H4 (cell line): Measurements from ENCODE around the gene HM13. TPM values are rescaled to one million over a fixed set of nuclear protein-coding genes. Genes with fewer than 3 reads are reported as not detected.
A peak's percentile ranks its signal among the peaks of the same experiment; 100 is the strongest.
"Not testable (repeated sequence)": the region's sequence is repeated elsewhere in the genome, so short reads cannot be mapped to it uniquely, and the experiment has no call there.

ENCODE experiments used
- DNase-seq: peaks from one replicate; pipeline ENCODE4 v3.0.0-alpha.2; 2015; ENCODE audit warnings: low spot score
- total RNA-seq: library from RNA; depleted of rRNA; stranded (reverse); fragments of >200 nt; shearing (Covaris generic); gene quantifications from 2 replicates; pipeline ENCODE4 v1.2.3, GENCODE V29; 2014

Gene HM13
- total RNA-seq, 1 experiment from 2014 or later = 109 TPM

- DNase-seq = no peak
Observed at GRCh38 chr20:31542201-31542842, 28.1 kb downstream of the HM13 start.

- DNase-seq = no peak
Observed at GRCh38 chr20:31542963-31543362, 28.7 kb downstream of the HM13 start.

- peak; percentile 60 for DNase-seq
Observed at GRCh38 chr20:31543966-31544598, 29.8 kb downstream of the HM13 start.

- no peak for DNase-seq
Observed at GRCh38 chr20:31544600-31544999, 30.4 kb downstream of the HM13 start.

GRCh38 chr20:31545621-31546040 is 31.4 kb downstream of the HM13 start:
- DNase-seq = not testable (repeated sequence)

- peak; percentile 90 for DNase-seq
Observed at GRCh38 chr20:31547017-31547675, 32.9 kb downstream of the HM13 start.

- no peak for DNase-seq
Observed at GRCh38 chr20:31547720-31548298, 33.6 kb downstream of the HM13 start.

- no peak for DNase-seq
Observed at GRCh38 chr20:31548820-31549512, 34.7 kb downstream of the HM13 start.

- DNase-seq = no peak
Observed at GRCh38 chr20:31549513-31549880, 35.3 kb downstream of the HM13 start.

GRCh38 chr20:31550099-31550498 is 35.9 kb downstream of the HM13 start:
- no peak for DNase-seq

GRCh38 chr20:31551163-31552081 is 37.2 kb downstream of the HM13 start:
- DNase-seq = no peak

- no peak for DNase-seq
Observed at GRCh38 chr20:31555203-31555775, 41.0 kb downstream of the HM13 start.

GRCh38 chr20:31559704-31560093 is 45.5 kb downstream of the HM13 start:
- no peak for DNase-seq

GRCh38 chr20:31560094-31560745 is 46.0 kb downstream of the HM13 start:
- peak; percentile 96 for DNase-seq

GRCh38 chr20:31560746-31561598 is 46.7 kb downstream of the HM13 start:
- DNase-seq = peak; percentile 97

- no peak for DNase-seq
Observed at GRCh38 chr20:31562241-31562640, 48.0 kb downstream of the HM13 start.

- DNase-seq = no peak
Observed at GRCh38 chr20:31564284-31564683, 50.0 kb downstream of the HM13 start.

GRCh38 chr20:31565699-31566318 is 51.6 kb downstream of the HM13 start:
- DNase-seq = no peak

GRCh38 chr20:31566319-31566657 is 52.0 kb downstream of the HM13 start:
- DNase-seq = no peak
